DLD1 (cell line): ENCODE results near the gene SLC4A5.
"Not testable (repeated sequence)": the region's sequence is repeated elsewhere in the genome, so short reads cannot be mapped to it uniquely, and the experiment has no call there.

Experiments
- in situ Hi-C: cut with HindIII; loops from 2 replicates; pipeline ENCODE4 v1.10.0; 2017; ENCODE audit warnings: low sequenced_read_pairs

Gene SLC4A5

GRCh38 chr2:74368499-74368898, 25.3 kb upstream of the SLC4A5 start:
- in situ Hi-C loops: no loop called here

GRCh38 chr2:74367789-74368188, 24.6 kb upstream of the SLC4A5 start:
- in situ Hi-C loops: no loop called here

GRCh38 chr2:74366036-74366435, 22.8 kb upstream of the SLC4A5 start:
- in situ Hi-C loops: no loop called here

GRCh38 chr2:74364533-74365505, 21.6 kb upstream of the SLC4A5 start:
- in situ Hi-C loops: no loop called here

- in situ Hi-C loops: no loop called here
Measured at GRCh38 chr2:74361327-74361726, 18.1 kb upstream of the SLC4A5 start.

- in situ Hi-C loops: no loop called here
Measured at GRCh38 chr2:74357627-74358026, 14.4 kb upstream of the SLC4A5 start.

GRCh38 chr2:74349889-74350288, 6.7 kb upstream of the SLC4A5 start:
- in situ Hi-C loops: no loop called here

GRCh38 chr2:74347742-74348141, 4.5 kb upstream of the SLC4A5 start:
- in situ Hi-C loops: no loop called here

GRCh38 chr2:74347303-74347702, 4.1 kb upstream of the SLC4A5 start:
- in situ Hi-C loops: no loop called here

- in situ Hi-C loops: no loop called here
Measured at GRCh38 chr2:74345272-74345943, 2.2 kb upstream of the SLC4A5 start.

- in situ Hi-C loops: not testable (repeated sequence)
Measured at GRCh38 chr2:74336227-74336626, 7.0 kb downstream of the SLC4A5 start.

GRCh38 chr2:74334931-74335333, 8.3 kb downstream of the SLC4A5 start:
- in situ Hi-C loops: no loop called here

- in situ Hi-C loops: no loop called here
Measured at GRCh38 chr2:74333896-74334586, 9.2 kb downstream of the SLC4A5 start.

- in situ Hi-C loops: no loop called here
Measured at GRCh38 chr2:74333175-74333574, 10.0 kb downstream of the SLC4A5 start.

- in situ Hi-C loops: no loop called here
Measured at GRCh38 chr2:74332550-74333174, 10.6 kb downstream of the SLC4A5 start.

- in situ Hi-C loops: no loop called here
Measured at GRCh38 chr2:74328573-74328972, 14.6 kb downstream of the SLC4A5 start.

GRCh38 chr2:74328074-74328473, 15.1 kb downstream of the SLC4A5 start:
- in situ Hi-C loops: no loop called here

- in situ Hi-C loops: no loop called here
Measured at GRCh38 chr2:74327627-74328026, 15.6 kb downstream of the SLC4A5 start.

- in situ Hi-C loops: no loop called here
Measured at GRCh38 chr2:74327199-74327598, 16.0 kb downstream of the SLC4A5 start.

GRCh38 chr2:74325815-74326214, 17.4 kb downstream of the SLC4A5 start:
- in situ Hi-C loops: no loop called here

- in situ Hi-C loops: no loop called here
Measured at GRCh38 chr2:74321737-74322136, 21.5 kb downstream of the SLC4A5 start.
